Measurements from ENCODE around the gene ZNF512. TPM values are rescaled to one million over a fixed set of nuclear protein-coding genes. Genes with fewer than 3 reads are reported as not detected.

ZNF512 gene
- total and polyA plus RNA-seq, 2 of the 13 experiments (the other 11 are each of a cell fraction or from before 2014, with no cell fraction given), result 29.8 to 31.0 TPM

GRCh38 chr2:27573452-27573851, 9.4 kb upstream of the ZNF512 start:
- ATAC-seq (no peak), DNase-seq (ENCODE audit: low spot score) (no peak), FAIRE-seq (no peak)
- TF ChIP-seq DDIT3 (CRISPR knock-in tag; IDR thresholded peaks at IDR 0.05) (no peak), ARID2 (CRISPR knock-in tag; IDR thresholded peaks at IDR 0.05; ENCODE audit: borderline replicate concordance) (no peak), NR1H2 (CRISPR knock-in tag; IDR thresholded peaks at IDR 0.05; ENCODE audit: borderline replicate concordance, low read depth) (no peak), RBM39 (IDR thresholded peaks at IDR 0.05; ENCODE audit: low read depth, low read length, poor library complexity, severe bottlenecking) (no peak), TSC22D2 (CRISPR knock-in tag; IDR thresholded peaks at IDR 0.05; ENCODE audit: borderline replicate concordance) (no peak), ZNF253 (CRISPR knock-in tag; IDR thresholded peaks at IDR 0.05; ENCODE audit: borderline replicate concordance) (no peak), ZFY (CRISPR knock-in tag; IDR thresholded peaks at IDR 0.05) (no peak), CREBL2 (CRISPR knock-in tag; IDR thresholded peaks at IDR 0.05; ENCODE audit: borderline replicate concordance) (no peak), ZFP36L1 (CRISPR knock-in tag; IDR thresholded peaks at IDR 0.05) (no peak), CREB3 (CRISPR knock-in tag; IDR thresholded peaks at IDR 0.05) (no peak), HBP1 (CRISPR knock-in tag; IDR thresholded peaks at IDR 0.05; ENCODE audit: low read depth) (no peak), ZNF83 (CRISPR knock-in tag; IDR thresholded peaks at IDR 0.05; ENCODE audit: borderline replicate concordance) (no peak), ZNF441 (CRISPR knock-in tag; IDR thresholded peaks at IDR 0.05; ENCODE audit: borderline replicate concordance) (no peak), ZNF768 (CRISPR knock-in tag; IDR thresholded peaks at IDR 0.05) (no peak), ZNF891 (CRISPR knock-in tag; IDR thresholded peaks at IDR 0.05) (no peak), ZNF20 (CRISPR knock-in tag; IDR thresholded peaks at IDR 0.05) (no peak), ZNF614 (CRISPR knock-in tag; IDR thresholded peaks at IDR 0.05; ENCODE audit: borderline replicate concordance) (no peak), CBFB (CRISPR knock-in tag; IDR thresholded peaks at IDR 0.05) (no peak), ZNF564 (CRISPR knock-in tag; IDR thresholded peaks at IDR 0.05) (no peak)
- BruUV-seq (replicated peaks), result no TSS peak
- H3K27ac ChIP-seq (ENCODE audit: extremely low read length, insufficient read depth, low read length), result no peak overlapping the region
- in situ Hi-C loops (cut with HindIII; ENCODE audit: extremely low pct_ligation_motif_present, low pct_unique_long_range_greater_than_20kb) (no loop called here), intact Hi-C loops (cut with micrococcal nuclease; ENCODE audit: unreplicated experiment) (no loop called here)
- CTCF ChIA-PET (ENCODE audit: low intra/inter-chr PET ratio, low total read pairs), result no interaction called here
- no peaks in the 10 kb centered on the region for H3K36me3 ChIP-seq (replicated peaks in 1 of 2; ENCODE audit: control insufficient read depth in 1 of 2, insufficient read depth in 2 of 2, low read length in 2 of 2)
- no peaks in the 10 kb centered on the region for H3K79me2 ChIP-seq (ENCODE audit: insufficient read depth, low read length)
- H3K4me1 ChIP-seq (ENCODE audit: insufficient read depth, low read length), result no peaks in the 10 kb centered on the region
- no peaks in the 10 kb centered on the region for H4K20me1 ChIP-seq (ENCODE audit: insufficient read depth, low read length)
- no peak overlapping the region for H3K9ac ChIP-seq (ENCODE audit: insufficient read depth, low read depth, low read length)
- 58% methylated on average over 3 of the region's 3 CpGs for WGBS (ENCODE audit: low lambda C conversion rate)
- H3K4me2 ChIP-seq (ENCODE audit: low read depth, low read length), result no peak overlapping the region
- POLR2A ChIA-PET, result interaction anchor here (4.1 kb wide), 1 partner anchor 9 kb away, joined by 17 read pairs; the partner anchor contains the start of gene ZNF512
- 0 out of 5 replicates have a peak, but pooled peaks cover 0 to 6% of the 10 kb centered on the region in 2 experiments for H3K27me3 ChIP-seq (ENCODE audit: control insufficient read depth in 1 of 2, insufficient read depth in 2 of 2, low read length in 2 of 2)
- no peak overlapping the region for H2AFZ ChIP-seq (ENCODE audit: low read length)
- no peak overlapping the region for H3K4me3 ChIP-seq (replicated peaks in 1 of 3; ENCODE audit: insufficient read depth in 1 of 3, low read depth in 2 of 3, low read length in 3 of 3)
- H3K9me3 ChIP-seq (ENCODE audit: low read length), result no peaks in the 10 kb centered on the region
